GM18907 (cell line): ENCODE data around the gene DYNAP.

Experiments used
- ATAC-seq: cut with Tn5 transposase; IDR thresholded peaks from one replicate; pipeline ENCODE4 v1.9.1; 2021; ENCODE audit warnings: mild to moderate bottlenecking, moderate library complexity; ENCODE audit not compliant: unreplicated experiment

DYNAP gene

GRCh38 chr18:54590945-54591344, at the start of gene DYNAP:
Gene DYNAP (plus strand): TSS chr18:54591245. CDS start chr18:54591283, 38 bp downstream.
- no peak for ATAC-seq

- no peak for ATAC-seq
Observed at GRCh38 chr18:54551590-54551989, 39.5 kb upstream of the DYNAP start.

- ATAC-seq, result no peak
Observed at GRCh38 chr18:54555286-54555685, 35.8 kb upstream of the DYNAP start.

GRCh38 chr18:54555996-54556395, 35.0 kb upstream of the DYNAP start:
- ATAC-seq, result no peak

- no peak for ATAC-seq
Observed at GRCh38 chr18:54557958-54558357, 33.1 kb upstream of the DYNAP start.

- ATAC-seq, result no peak
Observed at GRCh38 chr18:54558609-54559585, 32.1 kb upstream of the DYNAP start.

- no peak for ATAC-seq
Observed at GRCh38 chr18:54561706-54562267, 29.3 kb upstream of the DYNAP start.

GRCh38 chr18:54580202-54580729, 10.8 kb upstream of the DYNAP start:
- no peak for ATAC-seq

- ATAC-seq, result no peak
Observed at GRCh38 chr18:54584065-54584464, 7.0 kb upstream of the DYNAP start.

- ATAC-seq, result no peak
Observed at GRCh38 chr18:54585743-54586142, 5.3 kb upstream of the DYNAP start.

GRCh38 chr18:54604211-54604610, 13.2 kb downstream of the DYNAP start:
- no peak for ATAC-seq

- ATAC-seq, result no peak
Observed at GRCh38 chr18:54606835-54607212, 15.8 kb downstream of the DYNAP start.

GRCh38 chr18:54607213-54608027, 16.4 kb downstream of the DYNAP start:
- ATAC-seq, result no peak

GRCh38 chr18:54608028-54608642, 17.1 kb downstream of the DYNAP start:
- no peak for ATAC-seq

GRCh38 chr18:54611816-54612215, 20.8 kb downstream of the DYNAP start:
- no peak for ATAC-seq

- no peak for ATAC-seq
Observed at GRCh38 chr18:54612237-54612636, 21.2 kb downstream of the DYNAP start.

GRCh38 chr18:54613174-54613573, 22.1 kb downstream of the DYNAP start:
- no peak for ATAC-seq

GRCh38 chr18:54616220-54616848, 25.3 kb downstream of the DYNAP start:
- ATAC-seq, result peak; percentile 87

- no peak for ATAC-seq
Observed at GRCh38 chr18:54622084-54622483, 31.0 kb downstream of the DYNAP start.

GRCh38 chr18:54626779-54627178, 35.7 kb downstream of the DYNAP start:
- ATAC-seq, result no peak
